ENCODE data around the gene MPHOSPH10. TPM values are rescaled to one million over a fixed set of nuclear protein-coding genes. Genes with fewer than 3 reads are reported as not detected.
"Not testable (repeated sequence)": the region's sequence is repeated elsewhere in the genome, so short reads cannot be mapped to it uniquely, and the experiment has no call there.

The MPHOSPH10 gene
- 17.4 and 18.9 TPM in 2 replicates for total RNA-seq

- DNase-seq, result peak; percentile 95
Observed at GRCh38 chr2:71130152-71130904, at the start of gene MPHOSPH10, which contains the start of gene MCEE. MPHOSPH10 (plus strand) TSS chr2:71130634; CDS start chr2:71130666, 32 bp downstream. MCEE (minus strand) TSS chr2:71130229; CDS start chr2:71130219, 10 bp downstream.

GRCh38 chr2:71082402-71083252, 47.8 kb upstream of the MPHOSPH10 start:
- DNase-seq, result no peak

GRCh38 chr2:71083297-71083696, 47.1 kb upstream of the MPHOSPH10 start:
- not testable (repeated sequence) for DNase-seq

GRCh38 chr2:71083752-71084312, 46.6 kb upstream of the MPHOSPH10 start:
- DNase-seq, result not testable (repeated sequence)

GRCh38 chr2:71085325-71086003, 45.0 kb upstream of the MPHOSPH10 start:
- not testable (repeated sequence) for DNase-seq

GRCh38 chr2:71089475-71089874, 41.0 kb upstream of the MPHOSPH10 start:
- not testable (repeated sequence) for DNase-seq

GRCh38 chr2:71091808-71092207, 38.6 kb upstream of the MPHOSPH10 start:
- not testable (repeated sequence) for DNase-seq

- DNase-seq, result not testable (repeated sequence)
Observed at GRCh38 chr2:71092491-71093260, 37.8 kb upstream of the MPHOSPH10 start.

- DNase-seq, result peak; percentile 83
Observed at GRCh38 chr2:71100195-71100964, 30.1 kb upstream of the MPHOSPH10 start.

GRCh38 chr2:71101656-71102055, 28.8 kb upstream of the MPHOSPH10 start:
- DNase-seq, result peak; percentile 77

GRCh38 chr2:71102981-71103681, 27.3 kb upstream of the MPHOSPH10 start:
- DNase-seq, result peak; percentile 21

- DNase-seq, result no peak
Observed at GRCh38 chr2:71103809-71104208, 26.6 kb upstream of the MPHOSPH10 start.

GRCh38 chr2:71106463-71106862, 24.0 kb upstream of the MPHOSPH10 start:
- not testable (repeated sequence) for DNase-seq

- DNase-seq, result no peak
Observed at GRCh38 chr2:71108091-71108490, 22.3 kb upstream of the MPHOSPH10 start.

GRCh38 chr2:71113843-71114242, 16.6 kb upstream of the MPHOSPH10 start:
- no peak for DNase-seq

GRCh38 chr2:71117063-71117462, 13.4 kb upstream of the MPHOSPH10 start:
- no peak for DNase-seq

- DNase-seq, result no peak
Observed at GRCh38 chr2:71120195-71120594, 10.2 kb upstream of the MPHOSPH10 start.

GRCh38 chr2:71121479-71121878, 9.0 kb upstream of the MPHOSPH10 start:
- no peak for DNase-seq

GRCh38 chr2:71122387-71123298, 7.8 kb upstream of the MPHOSPH10 start:
- DNase-seq, result no peak

Measured in dermis blood vessel endothelial cell (primary cell).